ENCODE measurements around the gene CST8.

DNA sequence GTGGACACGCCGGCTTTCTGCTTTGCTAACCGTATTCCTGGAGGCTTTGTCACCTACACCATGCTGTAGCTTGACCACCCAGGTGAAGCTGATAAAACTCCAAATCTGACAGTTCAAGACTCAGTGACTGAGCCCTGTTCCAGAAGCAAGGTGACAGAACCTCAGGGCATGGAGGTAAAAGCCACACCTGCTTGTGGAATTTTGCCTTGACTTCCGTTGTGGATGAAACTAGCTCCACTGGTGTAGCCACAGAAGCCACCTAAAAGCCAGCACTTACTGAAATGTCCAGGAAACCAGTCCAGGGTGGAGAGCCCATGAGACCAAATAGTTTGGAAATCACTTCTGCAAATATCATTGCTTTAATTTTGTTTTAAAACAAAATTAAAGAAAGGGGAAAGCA is 11.0 kb downstream of the CST8 start:
- TF ChIP-seq, protein P1, sequence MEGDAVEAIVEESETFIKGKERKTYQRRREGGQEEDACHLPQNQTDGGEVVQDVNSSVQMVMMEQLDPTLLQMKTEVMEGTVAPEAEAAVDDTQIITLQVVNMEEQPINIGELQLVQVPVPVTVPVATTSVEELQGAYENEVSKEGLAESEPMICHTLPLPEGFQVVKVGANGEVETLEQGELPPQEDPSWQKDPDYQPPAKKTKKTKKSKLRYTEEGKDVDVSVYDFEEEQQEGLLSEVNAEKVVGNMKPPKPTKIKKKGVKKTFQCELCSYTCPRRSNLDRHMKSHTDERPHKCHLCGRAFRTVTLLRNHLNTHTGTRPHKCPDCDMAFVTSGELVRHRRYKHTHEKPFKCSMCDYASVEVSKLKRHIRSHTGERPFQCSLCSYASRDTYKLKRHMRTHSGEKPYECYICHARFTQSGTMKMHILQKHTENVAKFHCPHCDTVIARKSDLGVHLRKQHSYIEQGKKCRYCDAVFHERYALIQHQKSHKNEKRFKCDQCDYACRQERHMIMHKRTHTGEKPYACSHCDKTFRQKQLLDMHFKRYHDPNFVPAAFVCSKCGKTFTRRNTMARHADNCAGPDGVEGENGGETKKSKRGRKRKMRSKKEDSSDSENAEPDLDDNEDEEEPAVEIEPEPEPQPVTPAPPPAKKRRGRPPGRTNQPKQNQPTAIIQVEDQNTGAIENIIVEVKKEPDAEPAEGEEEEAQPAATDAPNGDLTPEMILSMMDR (IDR thresholded peaks at IDR 0.05), result no peak
- TF ChIP-seq TCF7L2 (IDR thresholded peaks at IDR 0.05; ENCODE audit: low read depth, low read length), result no peak
- no peak for TF ChIP-seq SIN3A (IDR thresholded peaks at IDR 0.05; ENCODE audit: borderline replicate concordance, insufficient read depth, low read depth, low read length)
- TF ChIP-seq, protein P2, sequence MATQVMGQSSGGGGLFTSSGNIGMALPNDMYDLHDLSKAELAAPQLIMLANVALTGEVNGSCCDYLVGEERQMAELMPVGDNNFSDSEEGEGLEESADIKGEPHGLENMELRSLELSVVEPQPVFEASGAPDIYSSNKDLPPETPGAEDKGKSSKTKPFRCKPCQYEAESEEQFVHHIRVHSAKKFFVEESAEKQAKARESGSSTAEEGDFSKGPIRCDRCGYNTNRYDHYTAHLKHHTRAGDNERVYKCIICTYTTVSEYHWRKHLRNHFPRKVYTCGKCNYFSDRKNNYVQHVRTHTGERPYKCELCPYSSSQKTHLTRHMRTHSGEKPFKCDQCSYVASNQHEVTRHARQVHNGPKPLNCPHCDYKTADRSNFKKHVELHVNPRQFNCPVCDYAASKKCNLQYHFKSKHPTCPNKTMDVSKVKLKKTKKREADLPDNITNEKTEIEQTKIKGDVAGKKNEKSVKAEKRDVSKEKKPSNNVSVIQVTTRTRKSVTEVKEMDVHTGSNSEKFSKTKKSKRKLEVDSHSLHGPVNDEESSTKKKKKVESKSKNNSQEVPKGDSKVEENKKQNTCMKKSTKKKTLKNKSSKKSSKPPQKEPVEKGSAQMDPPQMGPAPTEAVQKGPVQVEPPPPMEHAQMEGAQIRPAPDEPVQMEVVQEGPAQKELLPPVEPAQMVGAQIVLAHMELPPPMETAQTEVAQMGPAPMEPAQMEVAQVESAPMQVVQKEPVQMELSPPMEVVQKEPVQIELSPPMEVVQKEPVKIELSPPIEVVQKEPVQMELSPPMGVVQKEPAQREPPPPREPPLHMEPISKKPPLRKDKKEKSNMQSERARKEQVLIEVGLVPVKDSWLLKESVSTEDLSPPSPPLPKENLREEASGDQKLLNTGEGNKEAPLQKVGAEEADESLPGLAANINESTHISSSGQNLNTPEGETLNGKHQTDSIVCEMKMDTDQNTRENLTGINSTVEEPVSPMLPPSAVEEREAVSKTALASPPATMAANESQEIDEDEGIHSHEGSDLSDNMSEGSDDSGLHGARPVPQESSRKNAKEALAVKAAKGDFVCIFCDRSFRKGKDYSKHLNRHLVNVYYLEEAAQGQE (IDR thresholded peaks at IDR 0.05; ENCODE audit: insufficient read depth in 1 of 2, low read depth in 2 of 2, low read length in 1 of 2), result no peak
- TF ChIP-seq POLR2AphosphoS5 (IDR thresholded peaks at IDR 0.05; ENCODE audit: low read depth, low read length), result no peak

All from Panc1 (cell line).